ENCODE measurements around the gene DNER. TPM values are rescaled to one million over a fixed set of nuclear protein-coding genes. Genes with fewer than 3 reads are reported as not detected.
"Not testable (repeated sequence)": the region's sequence is repeated elsewhere in the genome, so short reads cannot be mapped to it uniquely, and the experiment has no call there.

Gene DNER
- total RNA-seq, 1 experiment from 2014 or later, result 0.28 TPM

DNA sequence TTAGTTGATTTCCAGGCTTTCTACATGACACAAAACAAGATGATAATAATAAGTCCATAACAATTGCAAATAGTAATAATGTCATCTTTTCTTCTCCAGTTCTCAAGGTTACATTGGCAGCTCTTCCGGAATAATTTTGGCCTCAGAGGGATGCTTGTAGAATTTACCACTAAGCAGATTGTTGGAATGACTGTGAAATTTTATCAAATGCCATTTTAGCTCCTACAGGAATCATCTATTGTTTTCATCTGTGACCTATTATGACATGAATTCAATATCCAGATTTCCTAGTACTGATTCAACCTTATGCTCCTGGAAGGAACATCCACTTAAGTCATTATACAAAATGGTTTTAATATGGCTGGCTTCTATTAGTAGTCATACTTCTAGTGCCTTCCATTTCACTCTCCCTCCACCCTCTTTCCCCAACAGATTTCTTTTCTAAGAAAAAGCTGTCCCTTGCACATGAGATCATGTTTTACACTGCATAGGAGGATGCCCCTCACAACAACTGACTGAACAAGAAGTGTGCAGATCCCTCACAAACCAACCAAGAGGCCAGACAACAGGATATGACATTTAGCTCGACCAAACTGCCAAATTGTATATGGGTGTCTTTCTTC is 200.0 kb downstream of the DNER start:
- no peaks in the 10 kb centered on the region for H4K20me1 ChIP-seq (ENCODE audit: insufficient read depth)
- POLR2A ChIA-PET (ENCODE audit: unreplicated experiment), result no interaction called here
- H3K27me3 ChIP-seq (ENCODE audit: insufficient read depth, low read depth), result no peaks in the 10 kb centered on the region
- CTCF ChIA-PET, result no interaction called here
- H3K36me3 ChIP-seq (ENCODE audit: low read depth), result no peaks in the 10 kb centered on the region
- no peaks in the 10 kb centered on the region for H3K79me2 ChIP-seq (ENCODE audit: low read depth)
- intact Hi-C loops (cut with micrococcal nuclease; ENCODE audit: unreplicated experiment), result no loop called here
- no peaks in the 10 kb centered on the region for H3K9me2 ChIP-seq (ENCODE audit: insufficient read depth)
- BruUV-seq (replicated peaks), result no TSS peak
- DNase-seq, result no peak
- no peaks in the 10 kb centered on the region for H3K9me3 ChIP-seq (ENCODE audit: insufficient read depth, low read depth)
- H3K4me1 ChIP-seq (replicated peaks; ENCODE audit: insufficient read depth), result no peaks in the 10 kb centered on the region
- H2AFZ ChIP-seq, result no peak overlapping the region
- no peak overlapping the region for H3K4me3 ChIP-seq
- H3K4me2 ChIP-seq, result no peak overlapping the region
- H3K27ac ChIP-seq, result no peak overlapping the region
- no peaks in the 10 kb centered on the region for H3F3A ChIP-seq (ENCODE audit: insufficient read depth, low read depth)
- no peak for TF ChIP-seq EZH2 (IDR thresholded peaks at IDR 0.05; ENCODE audit: low read depth)
- TF ChIP-seq, protein P1, sequence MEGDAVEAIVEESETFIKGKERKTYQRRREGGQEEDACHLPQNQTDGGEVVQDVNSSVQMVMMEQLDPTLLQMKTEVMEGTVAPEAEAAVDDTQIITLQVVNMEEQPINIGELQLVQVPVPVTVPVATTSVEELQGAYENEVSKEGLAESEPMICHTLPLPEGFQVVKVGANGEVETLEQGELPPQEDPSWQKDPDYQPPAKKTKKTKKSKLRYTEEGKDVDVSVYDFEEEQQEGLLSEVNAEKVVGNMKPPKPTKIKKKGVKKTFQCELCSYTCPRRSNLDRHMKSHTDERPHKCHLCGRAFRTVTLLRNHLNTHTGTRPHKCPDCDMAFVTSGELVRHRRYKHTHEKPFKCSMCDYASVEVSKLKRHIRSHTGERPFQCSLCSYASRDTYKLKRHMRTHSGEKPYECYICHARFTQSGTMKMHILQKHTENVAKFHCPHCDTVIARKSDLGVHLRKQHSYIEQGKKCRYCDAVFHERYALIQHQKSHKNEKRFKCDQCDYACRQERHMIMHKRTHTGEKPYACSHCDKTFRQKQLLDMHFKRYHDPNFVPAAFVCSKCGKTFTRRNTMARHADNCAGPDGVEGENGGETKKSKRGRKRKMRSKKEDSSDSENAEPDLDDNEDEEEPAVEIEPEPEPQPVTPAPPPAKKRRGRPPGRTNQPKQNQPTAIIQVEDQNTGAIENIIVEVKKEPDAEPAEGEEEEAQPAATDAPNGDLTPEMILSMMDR (conservative IDR thresholded peaks at IDR 0.05), result no peak

DNA sequence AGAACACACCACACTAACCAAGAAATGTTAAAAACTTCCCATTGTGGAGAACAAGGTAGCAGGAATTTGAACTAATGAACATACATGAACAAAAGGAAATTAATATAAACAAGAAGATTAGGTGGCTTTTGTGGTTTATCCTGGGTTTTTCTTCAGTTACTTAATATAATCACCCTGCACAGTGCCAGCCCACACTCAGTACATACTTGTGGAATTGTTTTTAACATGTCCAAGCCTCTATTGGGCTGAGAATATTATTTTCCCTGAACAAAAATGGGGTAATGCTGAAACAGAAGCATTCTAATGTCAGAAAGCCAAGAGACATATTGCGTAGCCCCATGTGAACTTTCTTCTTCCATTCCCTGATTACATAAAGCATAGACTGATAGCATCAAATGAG is 202.8 kb downstream of the DNER start:
- Histone ChIP-seq H3K4me2 (no peak overlapping the region), H3F3A (ENCODE audit: insufficient read depth, low read depth) (no peaks in the 10 kb centered on the region), H3K4me3 (no peak overlapping the region), H3K36me3 (ENCODE audit: low read depth) (no peaks in the 10 kb centered on the region), H3K27ac (no peak overlapping the region), H3K4me1 (replicated peaks; ENCODE audit: insufficient read depth) (no peaks in the 10 kb centered on the region), H3K27me3 (ENCODE audit: insufficient read depth, low read depth) (no peaks in the 10 kb centered on the region), H2AFZ (no peak overlapping the region), H3K9me3 (ENCODE audit: insufficient read depth, low read depth) (no peaks in the 10 kb centered on the region), H4K20me1 (ENCODE audit: insufficient read depth) (no peaks in the 10 kb centered on the region), H3K9me2 (ENCODE audit: insufficient read depth) (no peaks in the 10 kb centered on the region), H3K79me2 (ENCODE audit: low read depth) (no peaks in the 10 kb centered on the region)
- ChIA-PET CTCF (no interaction called here), POLR2A (ENCODE audit: unreplicated experiment) (no interaction called here)
- DNase-seq, result no peak
- intact Hi-C loops (cut with micrococcal nuclease; ENCODE audit: unreplicated experiment), result no loop called here
- BruUV-seq (replicated peaks), result no TSS peak
- TF ChIP-seq EZH2 (IDR thresholded peaks at IDR 0.05; ENCODE audit: low read depth), result no peak
- TF ChIP-seq, protein P1 (conservative IDR thresholded peaks at IDR 0.05), result no peak

DNA sequence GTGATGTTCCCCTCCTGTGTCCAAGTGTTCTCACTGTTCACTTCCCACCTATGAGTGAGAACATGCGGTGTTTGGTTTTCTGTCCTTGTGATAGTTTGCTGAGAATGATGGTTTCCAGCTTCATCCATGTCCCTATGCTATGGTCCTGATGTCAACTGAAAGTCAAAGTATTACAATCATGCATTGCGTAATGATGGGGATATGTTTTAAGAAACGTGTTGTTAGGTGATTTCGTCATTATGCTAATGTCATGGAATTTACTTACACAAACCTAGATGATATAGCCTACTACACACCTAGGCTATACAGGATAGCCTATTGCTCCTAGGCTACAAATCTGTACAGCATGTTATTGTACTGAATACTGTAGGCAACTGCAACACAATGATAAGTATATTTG is 207.7 kb downstream of the DNER start:
- DNase-seq; H3K4me1 ChIP-seq (replicated peaks; ENCODE audit: insufficient read depth); H3K27ac ChIP-seq; H3K79me2 ChIP-seq (ENCODE audit: low read depth); H2AFZ ChIP-seq; H3K4me2 ChIP-seq; H3K27me3 ChIP-seq (ENCODE audit: insufficient read depth, low read depth); POLR2A ChIA-PET (ENCODE audit: unreplicated experiment); intact Hi-C loops (cut with micrococcal nuclease; ENCODE audit: unreplicated experiment); H3F3A ChIP-seq (ENCODE audit: insufficient read depth, low read depth); H3K4me3 ChIP-seq; CTCF ChIA-PET; H4K20me1 ChIP-seq (ENCODE audit: insufficient read depth); H3K9me2 ChIP-seq (ENCODE audit: insufficient read depth); H3K36me3 ChIP-seq (ENCODE audit: low read depth); H3K9me3 ChIP-seq (ENCODE audit: insufficient read depth, low read depth); BruUV-seq (replicated peaks): not testable (repeated sequence)
